GM12878 (cell line): ENCODE data around the gene CDC37L1.

Source experiments
- NFXL1 ChIP-seq: fragments of 450-650 bp; IDR thresholded peaks from 2 replicates; pipeline ENCODE4 v1.6.1; 2017; ENCODE audit warnings: antibody characterized with exemption, mild to moderate bottlenecking, borderline replicate concordance
- SMC3 ChIP-seq: IDR thresholded peaks from 2 replicates; pipeline ENCODE4 v1.6.1; 2011; ENCODE audit warnings: low read length, improper control_type of control experiment, borderline replicate concordance

GRCh38 chr9:4656621-4657020 lies 22.7 kb upstream of the CDC37L1 start:
- TF ChIP-seq SMC3 = no peak
- TF ChIP-seq NFXL1 = no peak
